ENCODE data around the gene TFEC.
"Not testable (repeated sequence)": the region's sequence is repeated elsewhere in the genome, so short reads cannot be mapped to it uniquely, and the experiment has no call there.

The TFEC gene

GRCh38 chr7:115937960-115938359 is 92.6 kb downstream of the TFEC start:
- no peak overlapping the region for H3K27ac ChIP-seq

GRCh38 chr7:115933471-115933870 is 97.1 kb downstream of the TFEC start:
- Histone ChIP-seq H3K4me3 (no peak overlapping the region), H3K27ac (no peak overlapping the region)

More at GRCh38 chr7:115937960-115938359, 92.6 kb downstream of the TFEC start:
- H3K4me3 ChIP-seq: no peak overlapping the region

GRCh38 chr7:115932880-115933279 is 97.7 kb downstream of the TFEC start:
- H3K27ac ChIP-seq: no peak overlapping the region

GRCh38 chr7:115930184-115930583 is 100.4 kb downstream of the TFEC start:
- not testable (repeated sequence) for H3K27ac ChIP-seq, H3K4me3 ChIP-seq

More at GRCh38 chr7:115932880-115933279, 97.7 kb downstream of the TFEC start:
- no peak overlapping the region for H3K4me3 ChIP-seq

GRCh38 chr7:115929736-115930135 is 100.8 kb downstream of the TFEC start:
- not testable (repeated sequence) for H3K27ac ChIP-seq, H3K4me3 ChIP-seq

GRCh38 chr7:115924411-115924810 is 106.2 kb downstream of the TFEC start:
- H3K27ac ChIP-seq: no peak overlapping the region
- H3K4me3 ChIP-seq: no peak overlapping the region

GRCh38 chr7:115920367-115920766 is 110.2 kb downstream of the TFEC start:
- Histone ChIP-seq H3K27ac (no peak overlapping the region), H3K4me3 (no peak overlapping the region)

- H3K4me3 ChIP-seq: no peak overlapping the region
These were observed 115.6 kb downstream of the TFEC start for GRCh38 chr7:115914951-115915350.

GRCh38 chr7:115911465-115911864 is 119.1 kb downstream of the TFEC start:
- Histone ChIP-seq H3K4me3 (no peak overlapping the region), H3K27ac (no peak overlapping the region)

More at GRCh38 chr7:115914951-115915350, 115.6 kb downstream of the TFEC start:
- H3K27ac ChIP-seq: no peak overlapping the region

GRCh38 chr7:115910541-115911164 is 119.9 kb downstream of the TFEC start:
- H3K27ac ChIP-seq: no peak overlapping the region
- H3K4me3 ChIP-seq: no peak overlapping the region

GRCh38 chr7:115906731-115907130 is 123.8 kb downstream of the TFEC start:
- Histone ChIP-seq H3K4me3 (no peak overlapping the region), H3K27ac (no peak overlapping the region)

GRCh38 chr7:115889669-115889984 is 140.9 kb downstream of the TFEC start:
- no peak overlapping the region for H3K27ac ChIP-seq
- no peak overlapping the region for H3K4me3 ChIP-seq

GRCh38 chr7:115888981-115889668 is 141.4 kb downstream of the TFEC start:
- H3K27ac ChIP-seq: no peak overlapping the region
- no peak overlapping the region for H3K4me3 ChIP-seq

- H3K27ac ChIP-seq: no peak overlapping the region
- no peak overlapping the region for H3K4me3 ChIP-seq
These were observed 145.0 kb downstream of the TFEC start for GRCh38 chr7:115885550-115885949.

Data from skin epidermis (tissue), 12 donors.